CD4-positive, alpha-beta memory T cell (primary cell): Measurements from ENCODE around the gene DLK1. TPM values are rescaled to one million over a fixed set of nuclear protein-coding genes. Genes with fewer than 3 reads are reported as not detected.
A peak's percentile ranks its signal among the peaks of the same experiment; 100 is the strongest.

Experiments
- CTCF ChIA-PET: fragments of 350-600 bp; sonication (Branson Sonifier 250); formaldehyde crosslinking; loops from one replicate; lab custom pipeline; 2021; ENCODE audit warnings: inconsistent platforms; ENCODE audit not compliant: partially characterized antibody; lab: Charles Lee
- POLR2A ChIA-PET: fragments of 350-600 bp; sonication (Branson Sonifier 250); formaldehyde crosslinking; loops from one replicate; lab custom pipeline; 2021; ENCODE audit not compliant: partially characterized antibody; lab: Charles Lee
- DNase-seq, 5 donors: peaks; one replicate each; pipeline versions ENCODE4 v3.0.0 to v3.0.0-alpha.2; 2020 to 2022; ENCODE audit warnings: mixed read lengths in 1 of 5
- H3K27ac ChIP-seq: one replicate; pipeline ENCODE4 v1.7.0; 2013; ENCODE audit warnings: low read depth, low read length
- H3K27me3 ChIP-seq: 2 replicates; pipeline ENCODE4 v1.7.0; 2013; ENCODE audit warnings: mild to moderate bottlenecking, low read length, moderate library complexity; ENCODE audit not compliant: insufficient read depth
- H3K36me3 ChIP-seq: 2 replicates; pipeline ENCODE4 v1.7.0; 2013; ENCODE audit warnings: mild to moderate bottlenecking, low read length, moderate library complexity; ENCODE audit not compliant: insufficient read depth
- H3K4me1 ChIP-seq: 2 replicates; pipeline ENCODE4 v1.7.0; 2013; ENCODE audit warnings: mild to moderate bottlenecking, low read length, moderate library complexity; ENCODE audit not compliant: insufficient read depth
- H3K4me3 ChIP-seq, 2 donors: one replicate each; pipeline ENCODE4 v1.7.0; 2013; ENCODE audit warnings: low read length in 2 of 2, mild to moderate bottlenecking in 1 of 2
- H3K9me3 ChIP-seq, 2 donors: one replicate each; pipeline ENCODE4 v1.7.0; 2013; ENCODE audit warnings: low read length in 2 of 2, control low read depth in 1 of 2; ENCODE audit not compliant: control insufficient read depth in 1 of 2
- H3K27ac Mint-ChIP-seq, 7 donors: one replicate each; pipeline ENCODE4 v1.8.0; 2020 to 2021; ENCODE audit warnings: mixed read lengths in 7 of 7, mild to moderate bottlenecking in 6 of 7, inconsistent platforms in 3 of 7, moderate library complexity in 3 of 7
- H3K27me3 Mint-ChIP-seq, 2 donors: one replicate each; pipeline ENCODE4 v1.8.0; 2020 to 2021; ENCODE audit warnings: mixed read lengths in 2 of 2
- H3K36me3 Mint-ChIP-seq, 2 donors: one replicate each; pipeline ENCODE4 v1.8.0; 2020 to 2021; ENCODE audit warnings: mixed read lengths in 2 of 2, inconsistent platforms in 1 of 2, mild to moderate bottlenecking in 1 of 2
- H3K4me1 Mint-ChIP-seq, 4 donors: one replicate each; pipeline ENCODE4 v1.8.0; 2020 to 2021; ENCODE audit warnings: mixed read lengths in 4 of 4, mild to moderate bottlenecking in 1 of 4
- H3K4me3 Mint-ChIP-seq, 8 donors: one replicate each; pipeline ENCODE4 v1.8.0; 2020 to 2021; ENCODE audit warnings: mixed read lengths in 8 of 8, mild to moderate bottlenecking in 7 of 8, moderate library complexity in 6 of 8, inconsistent platforms in 3 of 8
- H3K9me3 Mint-ChIP-seq, 8 donors: one replicate each; pipeline ENCODE4 v1.8.0; 2020 to 2021; ENCODE audit warnings: mixed read lengths in 8 of 8, mild to moderate bottlenecking in 5 of 8, inconsistent platforms in 3 of 8, moderate library complexity in 1 of 8
- intact Hi-C: fragments of 100-400 bp; cut with micrococcal nuclease; formaldehyde crosslinking; loops from one replicate; pipeline ENCODE4 v1.15.1; 2023
- polyA plus RNA-seq, 2 donors: library from polyadenylated mRNA; unstranded; fragments of 300-500 nt; fragmentation: Illumina TruSeq; gene quantifications; one replicate each; pipeline ENCODE4 v1.2.3, GENCODE V29; 2021
- total RNA-seq, 2 experiments: library from RNA; stranded (reverse); gene quantifications; one replicate each; pipeline ENCODE4 v1.2.3, GENCODE V29; 2021

DLK1 gene
- total and polyA plus RNA-seq, 4 experiments from 2014 or later: not detected

DNA sequence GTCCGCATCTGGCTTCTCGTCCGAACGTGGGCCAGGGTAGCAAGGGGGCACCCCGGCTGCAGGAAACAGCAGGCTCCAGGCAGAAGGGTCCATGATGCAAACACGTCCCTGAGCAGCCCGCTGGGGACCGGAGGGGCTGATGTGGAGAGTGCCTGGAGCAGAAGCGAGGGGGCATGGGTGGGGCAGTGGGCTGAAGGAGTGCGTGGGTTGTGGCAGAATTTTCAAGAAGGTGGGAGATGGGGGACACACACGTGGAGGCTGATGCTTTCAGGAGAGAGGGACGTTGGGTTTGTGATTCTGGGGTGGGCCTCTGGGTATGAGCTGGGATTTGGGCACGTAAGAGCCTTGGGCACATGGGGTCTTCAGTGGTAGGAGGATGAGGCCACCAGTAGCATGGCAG is 45.6 kb upstream of the DLK1 start:
- POLR2A ChIA-PET: no interaction called here
- no peaks in the 10 kb centered on the region for H3K27me3 ChIP-seq
- intact Hi-C loops: no loop called here

DNA sequence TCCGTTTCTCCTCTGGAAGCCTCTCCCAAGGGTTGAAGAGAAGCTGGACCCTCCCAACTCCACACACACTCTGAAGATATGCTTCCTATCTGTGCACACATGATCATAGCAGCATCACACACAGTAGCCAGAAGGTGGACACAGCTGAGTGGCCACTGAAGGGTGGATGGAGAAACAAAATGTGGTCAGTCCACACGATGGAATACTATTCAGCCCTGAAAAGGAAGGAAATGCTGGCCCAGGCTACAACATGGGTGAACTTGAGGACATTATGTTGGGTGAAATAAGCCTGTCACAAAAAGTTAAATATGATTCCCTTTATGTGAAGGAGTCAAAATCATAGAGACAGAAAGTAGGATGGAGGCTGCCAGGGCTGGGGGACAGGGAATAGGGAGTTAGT is 43.9 kb upstream of the DLK1 start:
- Mint-ChIP-seq H3K4me3 (no peak overlapping the region), H3K4me1 (no peaks in the 10 kb centered on the region), H3K27me3 (peaks cover 3 to 5% of the 10 kb centered on the region in 2 donors), H3K27ac (no peak overlapping the region), H3K36me3 (no peaks in the 10 kb centered on the region), H3K9me3 (peaks cover 0 to 2% (median 0%) of the 10 kb centered on the region in 8 donors)
- no peak overlapping the region for H3K4me3 ChIP-seq
- ChIA-PET CTCF (no interaction called here), POLR2A (no interaction called here)
- H3K4me1 ChIP-seq: no peaks in the 10 kb centered on the region
- H3K27me3 ChIP-seq: no peaks in the 10 kb centered on the region
- H3K36me3 ChIP-seq: no peaks in the 10 kb centered on the region
- intact Hi-C loops: no loop called here
- H3K9me3 ChIP-seq: no peaks in the 10 kb centered on the region
- no peak for DNase-seq
- H3K27ac ChIP-seq: no peak overlapping the region

More for the DNA sequence above, 45.6 kb upstream of the DLK1 start:
- no peak overlapping the region for H3K4me3 ChIP-seq
- Mint-ChIP-seq H3K27me3 (peaks cover 5 to 6% of the 10 kb centered on the region in 2 donors), H3K4me3 (no peak overlapping the region), H3K27ac (no peak overlapping the region), H3K36me3 (no peaks in the 10 kb centered on the region), H3K4me1 (no peaks in the 10 kb centered on the region), H3K9me3 (no peaks in the 10 kb centered on the region)
- no peaks in the 10 kb centered on the region for H3K9me3 ChIP-seq
- no peaks in the 10 kb centered on the region for H3K36me3 ChIP-seq
- CTCF ChIA-PET: no interaction called here
- no peaks in the 10 kb centered on the region for H3K4me1 ChIP-seq
- H3K27ac ChIP-seq: no peak overlapping the region
- no peak for DNase-seq

DNA sequence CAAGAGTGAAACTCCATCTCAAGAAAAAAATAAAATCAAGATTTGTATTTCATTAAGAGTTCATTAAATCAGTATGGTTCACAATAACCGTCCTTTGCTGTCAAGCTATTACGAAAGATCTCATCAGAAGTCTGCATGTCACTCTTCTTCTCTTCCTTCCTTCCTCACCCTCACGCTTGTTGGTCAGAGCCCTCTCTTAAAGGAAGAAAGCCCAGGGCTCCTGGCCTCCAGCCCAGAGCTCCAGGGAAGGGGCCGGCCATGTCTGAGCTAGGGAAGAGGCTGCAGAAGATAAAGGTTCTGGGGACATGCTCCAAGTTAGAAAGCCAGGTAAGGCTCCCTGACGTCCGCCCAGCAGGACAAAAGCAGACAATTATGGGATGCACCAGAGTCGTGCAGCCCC is 43.1 kb upstream of the DLK1 start:
- no peaks in the 10 kb centered on the region for H3K27me3 ChIP-seq
- no peaks in the 10 kb centered on the region for H3K4me1 ChIP-seq
- H3K27ac Mint-ChIP-seq: no peak overlapping the region
- no peaks in the 10 kb centered on the region for H3K9me3 ChIP-seq
- intact Hi-C loops: no loop called here
- H3K4me3 ChIP-seq: no peak overlapping the region
- ChIA-PET POLR2A (no interaction called here), CTCF (no interaction called here)
- no peak overlapping the region for H3K27ac ChIP-seq
- H3K9me3 Mint-ChIP-seq: peaks cover 0 to 2% (median 0%) of the 10 kb centered on the region in 8 donors
- H3K4me3 Mint-ChIP-seq: no peak overlapping the region
- no peak for DNase-seq
- H3K36me3 ChIP-seq: no peaks in the 10 kb centered on the region
- H3K27me3 Mint-ChIP-seq: peaks cover 3 to 5% of the 10 kb centered on the region in 2 donors
- H3K36me3 Mint-ChIP-seq: no peaks in the 10 kb centered on the region
- no peaks in the 10 kb centered on the region for H3K4me1 Mint-ChIP-seq

DNA sequence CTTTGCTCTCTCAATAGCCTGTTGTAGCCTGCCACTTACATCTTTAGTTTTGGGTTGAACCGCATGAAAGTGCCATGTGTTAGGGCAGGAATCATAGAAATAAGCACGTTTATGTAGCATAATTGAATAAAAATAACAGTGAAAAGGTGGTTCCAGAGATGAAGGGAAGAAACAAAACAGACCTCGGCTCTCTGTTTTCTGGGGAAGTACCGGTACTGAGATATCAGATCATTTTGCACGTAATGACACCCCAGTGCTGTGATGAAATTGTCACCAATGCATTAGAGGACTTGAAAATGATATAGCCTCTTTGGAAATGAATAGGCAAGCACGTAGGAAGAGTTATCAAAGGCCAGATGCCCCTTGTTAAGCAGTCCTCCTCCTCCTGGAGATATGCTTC is 42.5 kb upstream of the DLK1 start:
- H3K4me3 Mint-ChIP-seq: no peak overlapping the region
- no peak for DNase-seq
- H3K4me3 ChIP-seq: no peak overlapping the region
- H3K36me3 Mint-ChIP-seq: no peaks in the 10 kb centered on the region
- ChIA-PET POLR2A (no interaction called here), CTCF (no interaction called here)
- intact Hi-C loops: no loop called here
- H3K27me3 Mint-ChIP-seq: peaks cover 1 to 7% of the 10 kb centered on the region in 2 donors
- no peak overlapping the region for H3K27ac ChIP-seq
- H3K9me3 ChIP-seq: no peaks in the 10 kb centered on the region
- peak overlapping the region in 1 of 7 donors; percentile 69 for H3K27ac Mint-ChIP-seq
- H3K27me3 ChIP-seq: no peaks in the 10 kb centered on the region
- H3K36me3 ChIP-seq: no peaks in the 10 kb centered on the region
- peaks cover 0 to 2% (median 0%) of the 10 kb centered on the region in 8 donors for H3K9me3 Mint-ChIP-seq
- no peaks in the 10 kb centered on the region for H3K4me1 ChIP-seq
- H3K4me1 Mint-ChIP-seq: no peaks in the 10 kb centered on the region

DNA sequence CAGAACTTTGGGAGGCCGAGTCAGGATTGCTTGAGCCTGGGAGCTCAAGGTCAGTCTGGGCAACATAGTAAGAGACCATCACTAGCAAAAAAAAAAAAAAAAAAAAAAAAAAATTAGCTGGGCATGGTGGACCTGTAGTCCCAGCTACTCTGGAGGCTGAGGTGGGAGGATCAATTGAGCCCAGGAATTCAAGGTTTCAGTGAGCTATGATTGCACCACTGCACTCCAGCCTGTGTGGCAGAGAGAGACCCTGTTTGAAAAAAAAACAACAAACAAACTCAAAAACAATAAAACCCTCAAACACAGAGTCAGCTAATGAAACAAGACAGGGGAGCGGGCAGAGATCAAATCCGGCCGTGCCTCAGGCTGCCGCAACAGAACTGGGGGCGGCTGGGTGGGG is 41.7 kb upstream of the DLK1 start:
- H3K36me3 Mint-ChIP-seq: no peaks in the 10 kb centered on the region
- Histone ChIP-seq H3K27ac (no peak overlapping the region), H3K9me3 (no peaks in the 10 kb centered on the region), H3K4me3 (no peak overlapping the region), H3K36me3 (no peaks in the 10 kb centered on the region), H3K27me3 (no peaks in the 10 kb centered on the region), H3K4me1 (no peaks in the 10 kb centered on the region)
- peaks cover under 1 to 5% of the 10 kb centered on the region in 2 donors for H3K27me3 Mint-ChIP-seq
- H3K27ac Mint-ChIP-seq: no peak overlapping the region
- H3K9me3 Mint-ChIP-seq: peaks cover 0 to 2% (median 0%) of the 10 kb centered on the region in 8 donors
- ChIA-PET CTCF (no interaction called here), POLR2A (no interaction called here)
- DNase-seq: no peak
- H3K4me3 Mint-ChIP-seq: no peak overlapping the region
- H3K4me1 Mint-ChIP-seq: no peaks in the 10 kb centered on the region
- intact Hi-C loops: no loop called here

DNA sequence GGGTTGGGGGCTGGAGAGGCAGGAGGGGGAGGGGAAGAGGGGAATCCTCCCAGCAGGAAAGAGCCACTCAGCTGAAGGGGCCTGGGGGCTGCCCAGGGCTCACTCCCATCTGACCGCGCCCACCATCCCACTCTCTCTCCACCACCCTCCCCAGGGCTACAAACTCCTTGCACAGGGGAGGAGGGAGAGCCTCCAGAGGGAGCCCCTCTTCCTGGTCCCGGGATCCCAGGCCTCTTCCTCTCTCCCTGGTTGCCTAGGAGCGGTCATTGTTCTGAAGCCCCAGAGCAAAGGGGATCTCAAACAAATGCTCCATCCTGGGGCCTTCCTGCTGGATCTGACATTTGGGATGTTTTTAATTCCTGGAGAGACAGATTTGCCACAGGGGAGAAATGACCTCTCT is 39.8 kb upstream of the DLK1 start:
- Histone ChIP-seq H3K9me3 (no peaks in the 10 kb centered on the region), H3K27me3 (no peaks in the 10 kb centered on the region), H3K4me1 (no peaks in the 10 kb centered on the region), H3K36me3 (no peaks in the 10 kb centered on the region), H3K27ac (no peak overlapping the region), H3K4me3 (no peak overlapping the region)
- peaks cover 0 to 2% (median 0%) of the 10 kb centered on the region in 8 donors for H3K9me3 Mint-ChIP-seq
- POLR2A ChIA-PET: no interaction called here
- H3K4me3 Mint-ChIP-seq: no peak overlapping the region
- no peak overlapping the region for H3K27ac Mint-ChIP-seq
- intact Hi-C loops: no loop called here
- no peak for DNase-seq
- H3K27me3 Mint-ChIP-seq: peaks cover 3% of the 10 kb centered on the region in 2 donors
- H3K36me3 Mint-ChIP-seq: no peaks in the 10 kb centered on the region
- CTCF ChIA-PET: no interaction called here
- H3K4me1 Mint-ChIP-seq: no peaks in the 10 kb centered on the region

DNA sequence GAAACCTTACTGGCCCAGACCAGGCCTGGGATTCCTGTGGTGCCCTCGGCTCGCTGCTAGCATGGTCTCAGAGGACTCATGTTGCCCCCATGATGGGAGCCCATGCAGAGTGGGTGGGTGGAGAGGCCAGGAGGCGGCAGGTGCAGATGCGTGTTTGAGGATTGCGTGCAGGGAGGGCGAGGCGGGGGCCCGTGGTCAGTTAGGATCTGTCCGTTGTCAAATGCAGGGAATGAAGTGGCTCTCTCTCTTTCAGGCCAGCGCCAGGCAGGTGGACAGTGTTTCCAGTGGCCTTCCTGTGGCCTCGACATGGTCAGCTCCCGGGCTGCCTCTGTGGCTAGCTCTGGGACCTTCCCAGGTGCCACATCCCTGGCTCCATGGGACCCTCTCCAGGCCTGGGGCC is 39.3 kb upstream of the DLK1 start:
- Mint-ChIP-seq H3K36me3 (no peaks in the 10 kb centered on the region), H3K4me3 (no peak overlapping the region), H3K9me3 (peaks cover 0 to 2% (median 0%) of the 10 kb centered on the region in 8 donors), H3K27ac (no peak overlapping the region), H3K27me3 (peaks cover 3% of the 10 kb centered on the region in 2 donors), H3K4me1 (no peaks in the 10 kb centered on the region)
- ChIA-PET CTCF (no interaction called here), POLR2A (no interaction called here)
- H3K27me3 ChIP-seq: no peaks in the 10 kb centered on the region
- intact Hi-C loops: no loop called here
- no peaks in the 10 kb centered on the region for H3K36me3 ChIP-seq
- DNase-seq: no peak
- H3K27ac ChIP-seq: no peak overlapping the region
- H3K4me3 ChIP-seq: no peak overlapping the region
- H3K9me3 ChIP-seq: no peaks in the 10 kb centered on the region
- no peaks in the 10 kb centered on the region for H3K4me1 ChIP-seq

DNA sequence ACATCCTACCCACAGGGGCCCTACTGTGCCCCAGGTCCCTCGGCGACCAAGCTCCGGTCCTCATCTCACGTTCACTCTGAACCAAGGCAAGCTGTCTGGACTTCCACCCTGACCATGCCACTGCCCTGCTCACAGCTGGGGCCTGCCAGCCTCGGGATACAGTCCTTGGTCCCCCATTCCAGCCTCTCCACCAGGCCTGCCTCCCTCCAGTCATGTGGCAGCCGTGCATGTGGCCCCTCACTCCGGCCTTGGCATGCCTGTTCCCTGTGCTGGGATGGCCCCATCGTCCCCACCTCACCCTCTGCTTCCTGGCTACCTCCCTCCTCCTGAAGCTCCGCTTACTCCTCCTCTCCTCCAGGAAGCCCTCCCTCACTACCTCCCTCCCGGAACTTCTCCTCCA is 38.6 kb upstream of the DLK1 start:
- no peak for DNase-seq
- ChIA-PET POLR2A (no interaction called here), CTCF (no interaction called here)
- no peaks in the 10 kb centered on the region for H3K36me3 Mint-ChIP-seq
- no peaks in the 10 kb centered on the region for H3K36me3 ChIP-seq
- intact Hi-C loops: no loop called here
- no peak overlapping the region for H3K4me3 Mint-ChIP-seq
- no peak overlapping the region for H3K27ac ChIP-seq
- H3K27me3 ChIP-seq: no peaks in the 10 kb centered on the region
- H3K4me1 Mint-ChIP-seq: no peaks in the 10 kb centered on the region
- no peak overlapping the region for H3K27ac Mint-ChIP-seq
- peaks cover 0 to 2% (median 0%) of the 10 kb centered on the region in 8 donors for H3K9me3 Mint-ChIP-seq
- peaks cover 3 to 5% of the 10 kb centered on the region in 2 donors for H3K27me3 Mint-ChIP-seq
- H3K9me3 ChIP-seq: no peaks in the 10 kb centered on the region
- no peaks in the 10 kb centered on the region for H3K4me1 ChIP-seq
- no peak overlapping the region for H3K4me3 ChIP-seq
